Large intestine (tissue), 12 donors: ENCODE measurements around the gene CDHR4. TPM values are rescaled to one million over a fixed set of nuclear protein-coding genes. Genes with fewer than 3 reads are reported as not detected.

Experiments
- DNase-seq, 2 donors: peaks; one replicate each; pipeline versions ENCODE4 v3.0.0 to v3.0.0-alpha.2; 2013
- H3K27ac ChIP-seq: one replicate; pipeline ENCODE4 v1.5.1; 2013; ENCODE audit warnings: low read length
- H3K27me3 ChIP-seq: 2 replicates; pipeline ENCODE4 v1.6.1; 2013; ENCODE audit warnings: low read length; ENCODE audit not compliant: control insufficient read depth, insufficient read depth
- H3K36me3 ChIP-seq: 2 replicates; pipeline ENCODE4 v1.6.1; 2013; ENCODE audit warnings: low read length; ENCODE audit not compliant: control insufficient read depth, insufficient read depth
- H3K4me1 ChIP-seq: one replicate; pipeline ENCODE4 v1.6.1; 2013; ENCODE audit warnings: low read length; ENCODE audit not compliant: control insufficient read depth, insufficient read depth
- H3K4me3 ChIP-seq: one replicate; pipeline ENCODE4 v1.5.1; 2013; ENCODE audit warnings: low read length
- H3K9me3 ChIP-seq: one replicate; pipeline ENCODE4 v1.6.1; 2013; ENCODE audit warnings: mild to moderate bottlenecking, low read depth, low read length, moderate library complexity; ENCODE audit not compliant: control insufficient read depth
- WGBS: methylation state at CpG from one replicate; pipeline ENCODE4 v1.1.5; 2013; ENCODE audit warnings: low lambda C conversion rate; ENCODE audit not compliant: insufficient coverage; 5-methylcytosine and 5-hydroxymethylcytosine counted together
- long read RNA-seq, 11 donors: transcript quantifications; one replicate each; lab custom pipeline, GENCODE V29; 2026
- polyA plus RNA-seq: library from polyadenylated mRNA; unstranded; fragments of 120-200 nt; gene quantifications from one replicate; pipeline ENCODE4 v1.2.1, GENCODE V29; 2013

CDHR4 gene
- 0.10 TPM for polyA plus RNA-seq
- long read RNA-seq, donor 1 = 0 reads
- long read RNA-seq, donor 2 = 0 reads
- long read RNA-seq, donor 3 = 0 reads
- long read RNA-seq, donor 4 = 0 reads
- long read RNA-seq, donor 5 = 0 reads
- long read RNA-seq, donor 6 = 0 reads
- long read RNA-seq, donor 7 = 0 reads
- long read RNA-seq, donor 8 = 0 reads
- long read RNA-seq, donor 9 = 0 reads
- long read RNA-seq, donor 10 = 0 reads
- long read RNA-seq, donor 11 = 0 reads

- WGBS = no CpG with 5 or more reads among the region's 4 CpGs
- DNase-seq = no peak
- no peaks in the 10 kb centered on the region for H3K9me3 ChIP-seq
- H3K36me3 ChIP-seq = no peaks in the 10 kb centered on the region
- H3K4me3 ChIP-seq = no peak within 1 kb of the TSS
- H3K27me3 ChIP-seq = peaks cover 23% of the 10 kb centered on the region
- H3K4me1 ChIP-seq = peaks cover 9% of the 10 kb centered on the region
- H3K27ac ChIP-seq = no peak within 1 kb of the TSS
These were observed at the start of gene CDHR4 for GRCh38 chr3:49799761-49800160. TSS of gene CDHR4 (minus strand) at chr3:49799873. CDS start at chr3:49799812, 61 bp downstream.

GRCh38 chr3:49845694-49846093 is 46.0 kb upstream of the CDHR4 start:
- no peak overlapping the region for H3K4me3 ChIP-seq
- peak; percentile 42 to 82 for DNase-seq
- peaks cover 21% of the 10 kb centered on the region for H3K4me1 ChIP-seq
- no peaks in the 10 kb centered on the region for H3K9me3 ChIP-seq
- H3K27me3 ChIP-seq = no peaks in the 10 kb centered on the region
- H3K36me3 ChIP-seq = no peaks in the 10 kb centered on the region
- WGBS = no CpG with 5 or more reads among the region's 3 CpGs
- no peak overlapping the region for H3K27ac ChIP-seq

GRCh38 chr3:49844464-49845183 is 45.0 kb upstream of the CDHR4 start:
- no CpG with 5 or more reads among the region's 5 CpGs for WGBS

GRCh38 chr3:49842843-49843517 is 43.3 kb upstream of the CDHR4 start:
- Histone ChIP-seq H3K36me3 (peaks cover 3% of the 10 kb centered on the region), H3K4me1 (peaks cover 21% of the 10 kb centered on the region), H3K4me3 (no peak overlapping the region), H3K27ac (no peak overlapping the region), H3K9me3 (no peaks in the 10 kb centered on the region), H3K27me3 (no peaks in the 10 kb centered on the region)
- no peak for DNase-seq
- WGBS = no CpG with 5 or more reads among the region's 3 CpGs

More at GRCh38 chr3:49844464-49845183, 45.0 kb upstream of the CDHR4 start:
- DNase-seq = no peak
- Histone ChIP-seq H3K36me3 (no peaks in the 10 kb centered on the region), H3K4me1 (peaks cover 21% of the 10 kb centered on the region), H3K9me3 (no peaks in the 10 kb centered on the region), H3K27me3 (no peaks in the 10 kb centered on the region), H3K27ac (no peak overlapping the region), H3K4me3 (no peak overlapping the region)

GRCh38 chr3:49841806-49842205 is 42.1 kb upstream of the CDHR4 start:
- peaks cover 21% of the 10 kb centered on the region for H3K4me1 ChIP-seq
- H3K9me3 ChIP-seq = no peaks in the 10 kb centered on the region
- no peak for DNase-seq
- no peaks in the 10 kb centered on the region for H3K27me3 ChIP-seq
- H3K36me3 ChIP-seq = peaks cover 3% of the 10 kb centered on the region
- WGBS = no CpG with 5 or more reads among the region's 7 CpGs
- H3K4me3 ChIP-seq = no peak overlapping the region
- no peak overlapping the region for H3K27ac ChIP-seq

- H3K4me3 ChIP-seq = no peak overlapping the region
- H3K4me1 ChIP-seq = peaks cover 21% of the 10 kb centered on the region
- H3K27me3 ChIP-seq = no peaks in the 10 kb centered on the region
- no peak overlapping the region for H3K27ac ChIP-seq
- peak; percentile 22 to 47 for DNase-seq
- H3K36me3 ChIP-seq = peaks cover 3% of the 10 kb centered on the region
- no peaks in the 10 kb centered on the region for H3K9me3 ChIP-seq
These were observed 41.5 kb upstream of the CDHR4 start for GRCh38 chr3:49841126-49841696.

GRCh38 chr3:49840388-49840787 is 40.7 kb upstream of the CDHR4 start:
- WGBS = no CpG with 5 or more reads among the region's 2 CpGs
- no peak overlapping the region for H3K4me3 ChIP-seq
- no peaks in the 10 kb centered on the region for H3K9me3 ChIP-seq
- peaks cover 15% of the 10 kb centered on the region for H3K4me1 ChIP-seq
- peaks cover 3% of the 10 kb centered on the region for H3K36me3 ChIP-seq
- no peaks in the 10 kb centered on the region for H3K27me3 ChIP-seq
- no peak for DNase-seq
- no peak overlapping the region for H3K27ac ChIP-seq

GRCh38 chr3:49839193-49839809 is 39.6 kb upstream of the CDHR4 start:
- Histone ChIP-seq H3K4me3 (no peak overlapping the region), H3K9me3 (no peaks in the 10 kb centered on the region), H3K27me3 (no peaks in the 10 kb centered on the region), H3K27ac (no peak overlapping the region), H3K36me3 (peaks cover 6% of the 10 kb centered on the region), H3K4me1 (peaks cover 6% of the 10 kb centered on the region)
- WGBS = no CpG with 5 or more reads among the region's 6 CpGs
- peak; percentile 61 to 63 for DNase-seq

- H3K27me3 ChIP-seq = no peaks in the 10 kb centered on the region
- H3K4me1 ChIP-seq = no peaks in the 10 kb centered on the region
- WGBS = no CpG with 5 or more reads among the region's 3 CpGs
- no peak for DNase-seq
- no peaks in the 10 kb centered on the region for H3K9me3 ChIP-seq
- peaks cover 28% of the 10 kb centered on the region for H3K36me3 ChIP-seq
- H3K4me3 ChIP-seq = no peak overlapping the region
- H3K27ac ChIP-seq = no peak overlapping the region
These were observed 31.7 kb upstream of the CDHR4 start for GRCh38 chr3:49831341-49831740.

- Histone ChIP-seq H3K36me3 (peaks cover 15% of the 10 kb centered on the region), H3K9me3 (no peaks in the 10 kb centered on the region), H3K27ac (no peak overlapping the region), H3K27me3 (no peaks in the 10 kb centered on the region), H3K4me1 (no peaks in the 10 kb centered on the region), H3K4me3 (no peak overlapping the region)
- no peak for DNase-seq
- no CpG with 5 or more reads among the region's 6 CpGs for WGBS
These were observed 26.3 kb upstream of the CDHR4 start for GRCh38 chr3:49826016-49826415.
